Jurkat, Clone E6-1 (cell line): ENCODE results near the gene ASCL2.
"Not testable (repeated sequence)": the region's sequence is repeated elsewhere in the genome, so short reads cannot be mapped to it uniquely, and the experiment has no call there.

Source experiments
- DNase-seq: peaks from one replicate; pipeline ENCODE4 v3.0.0-alpha.2; 2011; ENCODE audit warnings: low read depth, low spot score
- H3K4me3 ChIP-seq: 2 replicates; pipeline ENCODE4 v1.5.1; 2011; ENCODE audit warnings: mild to moderate bottlenecking, low read length, control low read depth, moderate library complexity

The ASCL2 gene

GRCh38 chr11:2300290-2300935 lies 30.0 kb upstream of the ASCL2 start:
- DNase-seq, result peak; percentile 51
- H3K4me3 ChIP-seq, result no peak overlapping the region

GRCh38 chr11:2299773-2300172 lies 29.4 kb upstream of the ASCL2 start:
- H3K4me3 ChIP-seq, result no peak overlapping the region
- DNase-seq, result no peak

- no peak for DNase-seq
Observed at GRCh38 chr11:2298795-2299761, 28.7 kb upstream of the ASCL2 start.

GRCh38 chr11:2298131-2298794 lies 27.9 kb upstream of the ASCL2 start:
- H3K4me3 ChIP-seq, result no peak overlapping the region
- no peak for DNase-seq

More at GRCh38 chr11:2298795-2299761, 28.7 kb upstream of the ASCL2 start:
- no peak overlapping the region for H3K4me3 ChIP-seq

GRCh38 chr11:2297623-2298030 lies 27.2 kb upstream of the ASCL2 start:
- no peak overlapping the region for H3K4me3 ChIP-seq
- no peak for DNase-seq

- no peak overlapping the region for H3K4me3 ChIP-seq
Observed at GRCh38 chr11:2296913-2297622, 26.7 kb upstream of the ASCL2 start.

GRCh38 chr11:2295971-2296912 lies 25.9 kb upstream of the ASCL2 start:
- no peak overlapping the region for H3K4me3 ChIP-seq
- no peak for DNase-seq

More at GRCh38 chr11:2296913-2297622, 26.7 kb upstream of the ASCL2 start:
- DNase-seq, result no peak

- DNase-seq, result no peak
- no peak overlapping the region for H3K4me3 ChIP-seq
Observed at GRCh38 chr11:2294926-2295290, 24.5 kb upstream of the ASCL2 start.

- no peak overlapping the region for H3K4me3 ChIP-seq
- no peak for DNase-seq
Observed at GRCh38 chr11:2293984-2294925, 23.9 kb upstream of the ASCL2 start.

GRCh38 chr11:2293531-2293971 lies 23.2 kb upstream of the ASCL2 start:
- no peak overlapping the region for H3K4me3 ChIP-seq
- DNase-seq, result no peak

- H3K4me3 ChIP-seq, result no peak overlapping the region
- no peak for DNase-seq
Observed at GRCh38 chr11:2290351-2290841, 20.0 kb upstream of the ASCL2 start.

GRCh38 chr11:2289859-2290258 lies 19.5 kb upstream of the ASCL2 start:
- no peak overlapping the region for H3K4me3 ChIP-seq
- DNase-seq, result no peak

GRCh38 chr11:2289350-2289749 lies 19.0 kb upstream of the ASCL2 start:
- DNase-seq, result no peak
- no peak overlapping the region for H3K4me3 ChIP-seq

- no peak overlapping the region for H3K4me3 ChIP-seq
- no peak for DNase-seq
Observed at GRCh38 chr11:2287091-2287490, 16.7 kb upstream of the ASCL2 start.

- DNase-seq, H3K4me3 ChIP-seq: not testable (repeated sequence)
Observed at GRCh38 chr11:2286350-2286749, 16.0 kb upstream of the ASCL2 start.

GRCh38 chr11:2280208-2280607 lies 9.8 kb upstream of the ASCL2 start:
- DNase-seq, result no peak
- H3K4me3 ChIP-seq, result no peak overlapping the region

GRCh38 chr11:2277933-2278523 lies 7.6 kb upstream of the ASCL2 start:
- no peak for DNase-seq
- no peak overlapping the region for H3K4me3 ChIP-seq
